ACC112 (cell line): ENCODE data around the gene SOD2.
A peak's percentile ranks its signal among the peaks of the same experiment; 100 is the strongest.
"Not testable (repeated sequence)": the region's sequence is repeated elsewhere in the genome, so short reads cannot be mapped to it uniquely, and the experiment has no call there.

Experiments
- H2AFZ ChIP-seq: fragments of 200-600 bp; sonication (generic); one replicate; pipeline ENCODE4 v1.6.0; 2017; ENCODE audit warnings: antibody characterized with exemption, low read length; ENCODE audit not compliant: unreplicated experiment
- H3K27ac ChIP-seq: fragments of 200-600 bp; sonication (generic); 2 replicates; pipeline ENCODE4 v1.5.1; 2014; ENCODE audit warnings: low read depth, mild to moderate bottlenecking, antibody characterized with exemption, low read length, moderate library complexity
- H3K27me3 ChIP-seq: fragments of 200-600 bp; sonication (generic); 2 replicates; pipeline ENCODE4 v1.6.1; 2014; ENCODE audit warnings: mild to moderate bottlenecking, antibody characterized with exemption, low read length, moderate library complexity, mixed read lengths; ENCODE audit not compliant: insufficient read depth
- H3K36me3 ChIP-seq: fragments of 200-600 bp; sonication (generic); 2 replicates; pipeline ENCODE4 v1.6.1; 2016; ENCODE audit warnings: mild to moderate bottlenecking, antibody characterized with exemption, low read length, moderate library complexity, mixed read lengths; ENCODE audit not compliant: insufficient read depth
- H3K4me1 ChIP-seq: fragments of 200-600 bp; sonication (generic); one replicate; pipeline ENCODE4 v1.6.1; 2016; ENCODE audit warnings: low read length, mixed read lengths; ENCODE audit not compliant: insufficient read depth, unreplicated experiment, control insufficient read depth
- H3K4me3 ChIP-seq: fragments of 200-600 bp; sonication (generic); 2 replicates; pipeline ENCODE4 v1.5.1; 2014; ENCODE audit warnings: mild to moderate bottlenecking, low read depth, low read length
- H3K79me2 ChIP-seq: fragments of 200-600 bp; sonication (generic); one replicate; pipeline ENCODE4 v1.6.0; 2016; ENCODE audit warnings: low read length; ENCODE audit not compliant: control insufficient read depth, unreplicated experiment, insufficient read depth

Gene SOD2

DNA sequence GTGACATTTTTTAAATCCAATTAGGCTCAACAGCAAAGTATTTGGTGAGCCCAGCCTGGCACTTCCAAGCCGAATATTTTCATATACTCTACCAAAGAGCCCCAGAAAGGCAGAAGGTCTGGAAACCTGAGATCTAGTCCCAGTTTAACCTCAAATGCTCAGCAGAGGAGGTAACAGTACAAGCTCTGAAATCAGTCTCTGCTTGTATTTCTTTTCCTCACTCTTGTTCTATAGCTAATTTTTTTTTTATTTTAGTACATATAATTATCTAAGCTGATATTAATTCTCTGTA is 9.1 kb downstream of the SOD2 start:
- Histone ChIP-seq H3K4me3 (no peak overlapping the region), H3K27me3 (no peaks in the 10 kb centered on the region), H3K27ac (no peak overlapping the region), H3K79me2 (peaks cover 18% of the 10 kb centered on the region), H3K4me1 (peaks cover 16% of the 10 kb centered on the region), H2AFZ (no peak overlapping the region), H3K36me3 (peaks cover 56% of the 10 kb centered on the region)

DNA sequence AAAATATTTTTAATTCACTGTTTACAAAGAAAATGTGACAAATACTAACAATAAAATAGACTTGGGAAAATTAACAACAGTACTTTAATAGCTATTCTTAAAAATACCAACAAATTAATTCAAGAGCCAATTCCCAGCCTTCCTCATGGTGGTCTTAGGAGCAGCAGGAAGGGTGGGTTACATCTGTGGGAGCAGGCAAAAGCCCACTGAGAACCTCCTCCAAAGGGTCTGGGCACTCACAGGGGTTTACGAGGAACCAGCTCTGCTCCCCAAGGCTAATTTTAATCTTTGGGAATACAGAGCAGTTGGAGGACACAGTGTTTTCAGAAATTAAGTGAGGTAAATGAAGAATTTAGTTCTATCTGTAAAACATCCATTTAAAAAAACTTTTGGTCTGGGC is 10.2 kb downstream of the SOD2 start:
- H2AFZ ChIP-seq, result no peak overlapping the region
- peaks cover 49% of the 10 kb centered on the region for H3K36me3 ChIP-seq
- no peak overlapping the region for H3K4me3 ChIP-seq
- peaks cover 10% of the 10 kb centered on the region for H3K79me2 ChIP-seq
- peaks cover 8% of the 10 kb centered on the region for H3K4me1 ChIP-seq
- H3K27ac ChIP-seq, result no peak overlapping the region
- no peaks in the 10 kb centered on the region for H3K27me3 ChIP-seq

DNA sequence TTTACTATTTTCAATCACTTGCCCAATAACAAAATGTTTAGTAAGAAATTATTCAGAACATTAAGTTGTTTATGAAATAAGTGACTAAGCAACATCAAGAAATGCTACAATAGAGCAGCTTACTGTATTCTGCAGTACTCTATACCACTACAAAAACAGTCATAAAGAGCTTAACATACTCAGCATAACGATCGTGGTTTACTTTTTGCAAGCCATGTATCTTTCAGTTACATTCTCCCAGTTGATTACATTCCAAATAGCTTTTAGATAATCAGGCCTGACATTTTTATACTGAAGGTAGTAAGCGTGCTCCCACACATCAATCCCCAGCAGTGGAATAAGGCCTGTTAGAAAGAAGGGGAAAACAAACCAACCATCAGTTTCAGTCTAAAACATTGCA is 10.7 kb downstream of the SOD2 start:
- Histone ChIP-seq H3K79me2 (peaks cover 10% of the 10 kb centered on the region), H3K27me3 (no peaks in the 10 kb centered on the region), H3K27ac (no peak overlapping the region), H3K4me3 (no peak overlapping the region), H2AFZ (no peak overlapping the region), H3K4me1 (peaks cover 8% of the 10 kb centered on the region), H3K36me3 (peaks cover 46% of the 10 kb centered on the region)

DNA sequence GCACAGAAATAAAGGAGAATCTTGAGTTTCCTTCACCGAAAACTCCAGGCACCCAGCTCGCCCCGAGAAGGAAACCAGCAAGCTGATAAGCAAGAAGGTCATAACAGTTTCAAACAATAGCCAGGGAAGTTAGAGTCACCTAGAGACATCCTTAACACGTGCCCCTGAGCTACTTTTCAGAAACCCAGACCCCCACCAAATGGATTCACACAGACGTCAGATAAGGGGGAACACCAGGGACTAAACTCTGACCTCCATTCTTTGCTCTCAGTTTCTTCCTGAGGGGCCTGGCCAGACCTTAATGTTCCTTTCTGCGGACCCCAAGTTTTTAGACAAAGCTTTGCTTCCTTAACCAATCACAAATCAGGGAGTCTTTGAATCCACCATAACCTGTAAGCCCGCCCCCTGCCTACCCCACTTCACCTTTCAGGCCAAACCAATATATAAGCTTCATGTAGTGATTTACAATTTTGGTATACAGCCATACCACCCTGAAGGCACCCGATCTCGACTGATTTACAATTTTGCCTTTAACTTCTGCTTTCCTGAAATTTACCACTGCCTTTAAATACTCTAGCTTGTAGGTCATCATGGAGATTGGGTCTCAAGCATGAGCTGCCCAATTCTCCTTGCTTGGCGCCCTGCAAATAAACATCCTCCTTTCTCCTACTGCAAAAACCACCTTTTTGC is 11.7 kb downstream of the SOD2 start:
- Histone ChIP-seq H3K4me1 (peaks cover 8% of the 10 kb centered on the region), H3K27me3 (no peaks in the 10 kb centered on the region), H2AFZ (no peak overlapping the region), H3K27ac (no peak overlapping the region), H3K79me2 (peaks cover 3% of the 10 kb centered on the region), H3K36me3 (peaks cover 39% of the 10 kb centered on the region), H3K4me3 (no peak overlapping the region)

DNA sequence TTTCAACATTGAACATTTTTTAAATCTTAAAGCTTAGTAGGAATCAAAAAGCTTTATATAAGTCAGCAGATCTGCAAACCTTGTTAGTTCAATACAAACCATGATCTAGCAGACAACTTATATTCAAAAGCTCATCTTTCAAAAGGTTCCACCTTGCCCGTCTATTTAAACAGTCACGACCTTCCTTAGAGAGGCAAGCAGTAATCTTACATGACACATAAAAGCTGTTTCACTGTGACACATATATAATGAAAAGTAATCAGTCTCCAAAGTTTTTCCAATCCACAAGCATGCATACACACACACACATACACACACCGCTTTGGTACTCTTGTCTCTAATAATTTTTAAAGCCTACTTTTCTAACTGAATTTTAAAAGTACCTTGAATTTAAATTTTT is 12.9 kb downstream of the SOD2 start:
- peaks cover 3% of the 10 kb centered on the region for H3K79me2 ChIP-seq
- peaks cover 8% of the 10 kb centered on the region for H3K4me1 ChIP-seq
- no peak overlapping the region for H2AFZ ChIP-seq
- no peak overlapping the region for H3K4me3 ChIP-seq
- H3K27ac ChIP-seq, result peak overlapping the region; percentile 20; the same call in 1 of the 2 replicates
- H3K36me3 ChIP-seq, result peaks cover 32% of the 10 kb centered on the region
- H3K27me3 ChIP-seq, result no peaks in the 10 kb centered on the region

DNA sequence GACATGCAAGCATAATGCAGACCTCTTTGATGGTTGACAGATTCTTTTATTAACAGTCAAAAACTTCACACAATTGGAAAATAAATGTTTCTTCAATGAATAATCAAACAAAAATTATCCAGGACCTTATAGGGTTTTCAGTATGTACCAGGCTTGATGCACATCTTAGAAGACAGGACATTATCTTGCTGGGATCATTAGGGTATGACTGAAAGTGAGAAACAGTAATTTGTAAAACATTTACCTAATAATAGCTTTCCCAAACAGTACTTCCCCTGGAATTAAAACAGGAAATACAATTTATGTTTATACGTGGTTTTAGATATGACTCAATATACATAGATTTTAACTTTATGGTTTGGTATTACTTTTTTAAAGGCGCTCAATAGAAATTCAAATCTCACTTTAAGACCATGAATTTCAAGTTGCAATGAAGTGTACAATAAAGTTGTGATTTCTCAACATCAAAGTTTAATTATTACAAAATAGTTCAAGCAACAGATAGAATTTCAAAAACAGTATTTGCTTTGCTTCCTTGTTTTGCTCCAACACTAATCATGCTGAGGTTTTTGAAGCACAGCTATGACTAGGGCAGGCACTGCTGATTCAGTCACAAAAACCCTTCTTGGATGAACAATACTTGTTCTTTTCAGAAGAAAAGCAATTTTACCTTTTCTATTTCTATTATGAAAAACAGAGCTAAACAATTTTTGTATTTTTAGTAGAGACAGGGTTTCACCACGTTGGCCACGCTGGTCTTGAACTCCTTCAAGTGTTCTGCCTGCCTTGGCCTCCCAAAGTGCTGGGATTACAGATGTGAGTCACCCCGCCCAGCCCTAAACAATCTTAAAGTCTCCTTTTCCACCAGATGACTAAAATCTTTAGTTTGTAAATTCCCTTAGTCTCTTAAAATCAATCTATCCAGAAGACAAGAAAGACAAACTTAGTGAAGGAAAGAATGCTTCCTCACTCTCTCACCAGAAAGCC is 13.7 kb downstream of the SOD2 start:
- peaks cover 8% of the 10 kb centered on the region for H3K4me1 ChIP-seq
- H3K27ac ChIP-seq, result peak overlapping the region; percentile 20; the same call in 1 of the 2 replicates
- peaks cover 28% of the 10 kb centered on the region for H3K36me3 ChIP-seq
- no peak overlapping the region for H2AFZ ChIP-seq
- H3K4me3 ChIP-seq, result no peak overlapping the region
- peaks cover 3% of the 10 kb centered on the region for H3K79me2 ChIP-seq
- H3K27me3 ChIP-seq, result no peaks in the 10 kb centered on the region

DNA sequence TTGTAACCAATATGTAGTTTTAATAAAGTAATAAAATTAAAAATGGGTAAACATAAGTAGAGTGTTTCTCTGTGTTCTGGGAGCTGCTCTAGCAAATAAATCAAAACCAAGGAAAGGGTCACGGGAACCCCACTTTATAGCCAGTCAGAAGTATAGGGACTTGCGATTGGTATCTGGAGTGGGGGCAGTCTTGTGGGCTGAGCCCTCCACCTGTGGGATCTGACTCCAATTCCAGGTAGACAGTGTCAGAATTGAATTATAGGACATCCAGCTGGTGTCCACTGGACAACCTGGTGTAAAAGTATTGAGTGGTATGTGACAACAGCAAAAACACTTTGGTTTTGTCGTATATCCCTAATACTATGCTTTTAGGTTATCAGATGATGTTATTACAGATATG is 14.5 kb downstream of the SOD2 start:
- H3K27me3 ChIP-seq, result no peaks in the 10 kb centered on the region
- H3K27ac ChIP-seq, result no peak overlapping the region
- peaks cover 3% of the 10 kb centered on the region for H3K79me2 ChIP-seq
- no peak overlapping the region for H2AFZ ChIP-seq
- H3K4me3 ChIP-seq, result no peak overlapping the region
- peaks cover 8% of the 10 kb centered on the region for H3K4me1 ChIP-seq
- H3K36me3 ChIP-seq, result peaks cover 24% of the 10 kb centered on the region

DNA sequence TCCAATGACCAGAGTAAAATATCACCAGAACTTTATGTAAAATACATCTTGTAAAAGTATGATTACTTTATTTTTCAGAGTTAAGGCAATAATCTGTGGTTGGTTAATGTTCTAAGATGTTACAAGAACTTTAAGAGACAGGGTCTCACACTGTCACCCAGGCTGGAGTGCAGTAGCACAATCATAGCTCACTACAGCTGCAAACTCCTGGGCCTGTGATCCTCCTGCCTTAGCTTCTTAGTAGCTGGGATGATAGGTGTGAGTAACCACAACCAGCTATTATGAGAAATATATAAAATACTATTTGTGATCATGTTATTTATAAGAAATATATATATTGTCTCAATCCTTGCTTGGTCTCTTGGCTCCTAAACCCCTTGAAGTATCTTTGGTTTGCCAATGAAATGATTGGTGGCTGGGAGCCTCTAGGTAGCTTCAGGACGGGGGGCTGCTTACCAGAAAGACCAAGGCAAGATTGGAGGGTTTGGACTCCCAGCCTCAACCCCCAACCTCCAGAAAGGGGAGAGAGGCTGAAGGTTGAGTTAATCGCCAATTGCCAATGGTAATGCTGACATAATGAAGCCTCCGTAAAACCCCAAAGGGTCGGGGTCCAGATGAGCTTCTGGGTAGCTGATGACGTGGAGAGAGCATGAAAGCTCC is 15.4 kb downstream of the SOD2 start:
- H3K4me1 ChIP-seq, result peaks cover 8% of the 10 kb centered on the region
- H3K36me3 ChIP-seq, result peaks cover 23% of the 10 kb centered on the region
- H3K4me3 ChIP-seq, result no peak overlapping the region
- H3K27ac ChIP-seq, result no peak overlapping the region
- no peaks in the 10 kb centered on the region for H3K27me3 ChIP-seq
- H3K79me2 ChIP-seq, result peaks cover 3% of the 10 kb centered on the region
- no peak overlapping the region for H2AFZ ChIP-seq

DNA sequence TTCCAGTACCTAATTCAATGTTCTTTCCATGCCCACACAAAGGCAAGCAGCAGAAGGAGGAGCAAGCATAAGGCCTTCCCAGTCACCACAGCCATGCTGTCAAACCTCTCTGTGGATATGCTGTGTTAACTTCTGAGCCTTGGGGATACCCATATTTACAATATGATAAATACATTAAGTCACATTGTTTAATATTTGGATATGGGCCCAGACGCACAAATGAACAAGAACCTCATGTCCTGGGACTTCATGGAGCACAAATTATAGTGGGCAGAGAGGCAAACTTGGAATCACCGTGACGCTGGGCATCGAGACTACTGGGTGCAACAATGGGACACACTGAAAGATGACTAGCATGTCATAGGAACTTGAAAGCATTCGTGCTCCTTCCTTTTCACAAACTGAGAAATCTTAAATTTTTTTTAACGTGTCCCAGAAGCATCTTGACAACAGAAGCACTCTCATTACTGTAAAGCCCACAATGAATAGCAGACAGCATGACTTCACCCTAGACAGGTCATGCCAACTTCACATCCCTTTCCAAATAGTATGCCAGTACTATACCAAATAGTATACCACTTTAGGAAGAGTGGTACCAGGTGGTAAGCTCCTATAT is 16.0 kb downstream of the SOD2 start:
- Histone ChIP-seq H3K4me3 (no peak overlapping the region), H3K36me3 (peaks cover 18% of the 10 kb centered on the region), H3K27me3 (no peaks in the 10 kb centered on the region), H3K4me1 (peaks cover 8% of the 10 kb centered on the region), H3K27ac (no peak overlapping the region), H2AFZ (no peak overlapping the region), H3K79me2 (peaks cover 3% of the 10 kb centered on the region)

DNA sequence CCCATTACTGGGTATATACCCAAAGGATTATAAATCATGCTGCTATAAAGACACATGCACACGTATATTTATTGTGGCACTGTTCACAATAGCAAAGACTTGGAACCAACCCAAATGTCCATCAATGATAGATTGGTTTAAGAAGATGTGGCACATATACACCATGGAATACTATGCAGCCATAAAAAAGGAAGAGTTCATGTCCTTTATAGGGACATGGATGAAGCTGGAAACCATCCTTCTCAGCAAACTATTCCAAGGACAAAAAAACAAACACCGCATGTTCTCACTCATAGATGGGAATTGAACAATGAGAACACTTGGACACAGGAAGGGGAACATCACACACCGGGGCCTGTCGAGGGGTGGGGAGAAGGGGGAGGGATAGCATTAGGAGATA is 16.8 kb downstream of the SOD2 start:
- H3K4me1 ChIP-seq, H3K27ac ChIP-seq, H3K4me3 ChIP-seq, H2AFZ ChIP-seq, H3K79me2 ChIP-seq, H3K27me3 ChIP-seq: not testable (repeated sequence)
- peaks cover 13% of the 10 kb centered on the region; the same call in 1 of the 2 replicates for H3K36me3 ChIP-seq
